WTC11 (cell line): ENCODE results near the gene AIFM1. TPM values are rescaled to one million over a fixed set of nuclear protein-coding genes. Genes with fewer than 3 reads are reported as not detected.

Experiments
- ATAC-seq: fragments of 200-7000 bp; cut with Tn5 transposase; 2 replicates; pipeline ENCODE4 v1.10.0; 2021; ENCODE audit warnings: mild to moderate bottlenecking, moderate library complexity
- CTCF ChIA-PET: fragments of 300-600 bp; sonication (Branson Sonifier 250); formaldehyde crosslinking; loops from one replicate; lab custom pipeline; 2021; ENCODE audit warnings: antibody characterized with exemption; lab: Charles Lee
- POLR2A ChIA-PET: fragments of 350-600 bp; sonication (Branson Sonifier 250); formaldehyde crosslinking; loops from one replicate; lab custom pipeline; 2021; ENCODE audit warnings: antibody characterized with exemption; lab: Charles Lee
- DNase-seq: peaks from one replicate; pipeline ENCODE4 v3.0.0; 2021; ENCODE audit warnings: low spot score
- H3K27ac Mint-ChIP-seq: 2 replicates; pipeline ENCODE4 v1.8.0; 2021; ENCODE audit warnings: mixed read lengths
- H3K27me3 Mint-ChIP-seq: 2 replicates; pipeline ENCODE4 v1.8.0; 2021; ENCODE audit warnings: low read depth, mild to moderate bottlenecking, moderate library complexity, mixed read lengths
- H3K36me3 Mint-ChIP-seq: 2 replicates; pipeline ENCODE4 v1.8.0; 2021; ENCODE audit warnings: mixed read lengths
- H3K4me1 Mint-ChIP-seq: 2 replicates; pipeline ENCODE4 v1.8.0; 2022; ENCODE audit warnings: mixed read lengths
- H3K4me3 Mint-ChIP-seq: 2 replicates; pipeline ENCODE4 v1.8.0; 2021; ENCODE audit warnings: mild to moderate bottlenecking, moderate library complexity, mixed read lengths
- H3K9me3 Mint-ChIP-seq: 2 replicates; pipeline ENCODE4 v1.8.0; 2021; ENCODE audit warnings: mixed read lengths
- AR ChIP-seq: fragments of 250-450 bp; sonication (Bioruptor Pico); IDR thresholded peaks from 2 replicates; pipeline ENCODE4 v1.9.0; 2021; ENCODE audit warnings: mild to moderate bottlenecking
- ATF1 ChIP-seq: sonication (generic); formaldehyde crosslinking; IDR thresholded peaks from 2 replicates; pipeline ENCODE4 v1.8.1; 2023; ENCODE audit warnings: mild to moderate bottlenecking, moderate library complexity, missing genetic modification reagents
- ATF2 ChIP-seq: sonication (generic); formaldehyde crosslinking; IDR thresholded peaks from 2 replicates; pipeline ENCODE4 v1.8.1; 2022; ENCODE audit warnings: low read depth, missing genetic modification reagents, borderline replicate concordance
- E2F1 ChIP-seq: sonication (generic); formaldehyde crosslinking; IDR thresholded peaks from 2 replicates; pipeline ENCODE4 v1.8.0; 2022; ENCODE audit warnings: mild to moderate bottlenecking, missing genetic modification reagents
- ELF4 ChIP-seq: sonication (generic); formaldehyde crosslinking; IDR thresholded peaks from 2 replicates; pipeline ENCODE4 v1.8.1; 2022; ENCODE audit warnings: low read depth, mild to moderate bottlenecking, moderate library complexity, missing genetic modification reagents
- ETV6 ChIP-seq: sonication (generic); formaldehyde crosslinking; IDR thresholded peaks from 2 replicates; pipeline ENCODE4 v1.8.1; 2022; ENCODE audit warnings: mild to moderate bottlenecking, missing genetic modification reagents
- FOXK1 ChIP-seq: sonication (generic); formaldehyde crosslinking; IDR thresholded peaks from 2 replicates; pipeline ENCODE4 v1.8.0; 2022; ENCODE audit warnings: mild to moderate bottlenecking, moderate library complexity, missing genetic modification reagents
- GABPB1 ChIP-seq: sonication (generic); formaldehyde crosslinking; IDR thresholded peaks from 2 replicates; pipeline ENCODE4 v1.8.1; 2023; ENCODE audit warnings: mild to moderate bottlenecking, missing genetic modification reagents
- HMGA2 ChIP-seq: fragments of 250-450 bp; sonication (Bioruptor Pico); IDR thresholded peaks from 2 replicates; pipeline ENCODE4 v1.4.0; 2021; ENCODE audit warnings: mild to moderate bottlenecking, moderate library complexity
- HMGXB4 ChIP-seq: sonication (generic); formaldehyde crosslinking; IDR thresholded peaks from 2 replicates; pipeline ENCODE4 v1.8.1; 2023; ENCODE audit warnings: mild to moderate bottlenecking, moderate library complexity, missing genetic modification reagents
- MAX ChIP-seq: sonication (generic); formaldehyde crosslinking; IDR thresholded peaks from 2 replicates; pipeline ENCODE4 v1.8.0; 2022; ENCODE audit warnings: mild to moderate bottlenecking, missing genetic modification reagents
- NFATC4 ChIP-seq: fragments of 250-450 bp; sonication (Bioruptor Pico); IDR thresholded peaks from 2 replicates; pipeline ENCODE4 v1.9.0; 2021; ENCODE audit warnings: mild to moderate bottlenecking
- NR2C2 ChIP-seq: sonication (generic); formaldehyde crosslinking; IDR thresholded peaks from 2 replicates; pipeline ENCODE4 v1.8.0; 2022; ENCODE audit warnings: mild to moderate bottlenecking, missing genetic modification reagents
- RORB ChIP-seq: fragments of 250-450 bp; sonication (Bioruptor Pico); IDR thresholded peaks from 2 replicates; pipeline ENCODE4 v1.9.0; 2021; ENCODE audit warnings: mild to moderate bottlenecking
- SMAD3 ChIP-seq: sonication (generic); formaldehyde crosslinking; IDR thresholded peaks from 2 replicates; pipeline ENCODE4 v1.8.0; 2022; ENCODE audit warnings: missing genetic modification reagents, mild to moderate bottlenecking, borderline replicate concordance
- TCF7 ChIP-seq: sonication (generic); formaldehyde crosslinking; IDR thresholded peaks from 2 replicates; pipeline ENCODE4 v1.8.0; 2022; ENCODE audit warnings: mild to moderate bottlenecking, low read depth, missing genetic modification reagents, moderate library complexity
- TEAD1 ChIP-seq: sonication (generic); formaldehyde crosslinking; IDR thresholded peaks from 2 replicates; pipeline ENCODE4 v1.8.0; 2022; ENCODE audit warnings: mild to moderate bottlenecking, missing genetic modification reagents
- TP53 ChIP-seq: sonication (generic); formaldehyde crosslinking; IDR thresholded peaks from 2 replicates; pipeline ENCODE4 v1.8.1; 2023; ENCODE audit warnings: mild to moderate bottlenecking, missing genetic modification reagents
- ZBTB21 ChIP-seq: sonication (generic); formaldehyde crosslinking; IDR thresholded peaks from 2 replicates; pipeline ENCODE4 v1.8.1; 2023; ENCODE audit warnings: mild to moderate bottlenecking, missing genetic modification reagents, borderline replicate concordance
- ZMAT4 ChIP-seq: fragments of 250-450 bp; sonication (Bioruptor Pico); IDR thresholded peaks from 2 replicates; pipeline ENCODE4 v1.9.0; 2021; ENCODE audit warnings: mild to moderate bottlenecking
- ZNF121 ChIP-seq: sonication (generic); formaldehyde crosslinking; IDR thresholded peaks from 2 replicates; pipeline ENCODE4 v1.8.0; 2023; ENCODE audit warnings: missing genetic modification reagents
- ZNF281 ChIP-seq: sonication (generic); formaldehyde crosslinking; IDR thresholded peaks from 2 replicates; pipeline ENCODE4 v1.8.0; 2023; ENCODE audit warnings: mild to moderate bottlenecking, missing genetic modification reagents
- total RNA-seq: library from RNA; stranded (reverse); gene quantifications from 3 replicates; pipeline ENCODE4 v1.2.3, GENCODE V29; 2021

AIFM1 gene
- total RNA-seq, 1 experiment from 2014 or later, result 53.5 TPM

GRCh38 chrX:130120746-130121504 is 44.7 kb downstream of the AIFM1 start (continued):
- no peak for TF ChIP-seq RORB (CRISPR knock-in tag)

- CTCF ChIA-PET, result interaction anchor here (0.6 to 2.8 kb wide), 7 partner anchors 8 to 102 kb away, joined by 3 to 25 read pairs (median 7); partner anchors contain the start of gene AIFM1
- TF ChIP-seq ZNF281 (no peak), NFATC4 (CRISPR knock-in tag) (no peak), ATF1 (CRISPR knock-in tag) (no peak), ELF4 (no peak), AR (CRISPR knock-in tag) (no peak), E2F1 (CRISPR knock-in tag) (no peak)
These were observed 45.3 kb downstream of the AIFM1 start for GRCh38 chrX:130120321-130120731.

GRCh38 chrX:130119312-130119898 is 46.2 kb downstream of the AIFM1 start:
- CTCF ChIA-PET, result interaction anchor here (0.7 to 1.8 kb wide), 2 partner anchors 40 to 72 kb away, joined by 4 to 12 read pairs; no protein-coding TSS in a partner anchor
- TF ChIP-seq ZNF121 (CRISPR knock-in tag), result no peak
- no peak for TF ChIP-seq ZBTB21 (CRISPR knock-in tag)
- no peak for TF ChIP-seq HMGXB4 (CRISPR knock-in tag)
- no peak for TF ChIP-seq GABPB1 (CRISPR knock-in tag)
- no peak for TF ChIP-seq NR2C2 (CRISPR knock-in tag)
- no peak for TF ChIP-seq ATF2
- TF ChIP-seq TEAD1 (CRISPR knock-in tag), result no peak
- TF ChIP-seq ZMAT4, result no peak
- no peak for TF ChIP-seq SMAD3 (CRISPR knock-in tag)
- TF ChIP-seq ETV6 (CRISPR knock-in tag), result no peak
- no peak for TF ChIP-seq FOXK1
- no peak for TF ChIP-seq HMGA2
- no peak for TF ChIP-seq TP53 (CRISPR knock-in tag)
- TF ChIP-seq MAX (CRISPR knock-in tag), result no peak
- no peak for TF ChIP-seq TCF7
- TF ChIP-seq, all 79 proteins: peak for 0
- H3K36me3 Mint-ChIP-seq, result no peaks in the 10 kb centered on the region
- H3K27me3 Mint-ChIP-seq, result peaks cover 29% of the 10 kb centered on the region
- H3K4me1 Mint-ChIP-seq, result peaks cover 8% of the 10 kb centered on the region
- ATAC-seq (no peak), DNase-seq (no peak)
- H3K9me3 Mint-ChIP-seq, result no peaks in the 10 kb centered on the region
- POLR2A ChIA-PET, result no interaction called here
- H3K27ac Mint-ChIP-seq, result no peak overlapping the region
- no peak overlapping the region for H3K4me3 Mint-ChIP-seq

More at GRCh38 chrX:130120321-130120731, 45.3 kb downstream of the AIFM1 start:
- ATAC-seq, result peak; percentile 72
- peaks cover 8% of the 10 kb centered on the region for H3K4me1 Mint-ChIP-seq
- POLR2A ChIA-PET, result interaction anchor here (0.7 to 1.3 kb wide), 3 partner anchors 8 to 45 kb away, joined by 3 to 4 read pairs (median 3); partner anchors contain the start of gene AIFM1
- no peaks in the 10 kb centered on the region for H3K9me3 Mint-ChIP-seq
- H3K27me3 Mint-ChIP-seq, result peaks cover 25% of the 10 kb centered on the region
- no peak overlapping the region for H3K27ac Mint-ChIP-seq
- H3K36me3 Mint-ChIP-seq, result no peaks in the 10 kb centered on the region
- peak; percentile 46 for DNase-seq
- H3K4me3 Mint-ChIP-seq, result peak overlapping the region; percentile 61
